Amniotic epithelial cell (primary cell): ENCODE data around the gene NPEPPS.
"Not testable (repeated sequence)": the region's sequence is repeated elsewhere in the genome, so short reads cannot be mapped to it uniquely, and the experiment has no call there.

Experiments used
- DNase-seq: peaks from one replicate; pipeline ENCODE4 v3.0.0-alpha.2; 2010; ENCODE audit warnings: low read depth

NPEPPS gene

GRCh38 chr17:47561698-47562405 lies 30.9 kb downstream of the NPEPPS start:
- not testable (repeated sequence) for DNase-seq

GRCh38 chr17:47562406-47562705 lies 31.4 kb downstream of the NPEPPS start:
- DNase-seq: not testable (repeated sequence)

GRCh38 chr17:47567261-47567660 lies 36.4 kb downstream of the NPEPPS start:
- DNase-seq: peak; percentile 38

- not testable (repeated sequence) for DNase-seq
These were observed 41.7 kb downstream of the NPEPPS start for GRCh38 chr17:47572561-47572960.

GRCh38 chr17:47582416-47582815 lies 51.5 kb downstream of the NPEPPS start:
- DNase-seq: not testable (repeated sequence)

DNA sequence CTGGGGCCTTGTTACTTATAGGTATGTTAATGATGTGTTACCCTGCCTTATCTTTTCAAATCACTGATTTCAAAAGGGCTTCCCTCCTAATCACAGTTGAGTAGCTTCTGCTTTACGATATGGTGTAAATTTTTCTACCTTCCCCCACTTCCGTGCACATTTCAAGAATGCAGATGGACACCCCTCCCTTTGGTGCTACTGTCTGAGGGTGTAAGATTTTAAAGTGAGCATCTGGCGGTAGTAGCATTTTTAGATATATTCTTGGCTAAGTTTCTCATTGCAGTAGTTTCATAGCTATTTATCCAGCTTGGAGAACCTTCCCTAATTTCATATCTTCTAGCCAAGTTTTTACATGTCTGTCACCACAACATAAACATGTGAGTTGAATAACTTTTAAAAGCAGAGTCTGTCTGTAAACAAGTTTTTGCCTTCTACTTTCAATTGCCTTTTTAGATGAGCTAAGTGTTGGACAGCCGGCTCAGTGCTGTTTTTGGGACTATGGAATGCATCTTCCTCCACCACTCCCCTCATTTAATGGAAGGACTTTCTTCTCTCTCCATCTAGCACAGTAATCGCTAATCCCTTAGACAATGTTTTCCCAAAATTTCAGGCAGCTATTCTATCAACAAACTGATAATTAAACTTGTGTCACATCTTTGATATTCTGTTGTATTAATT lies 55.6 kb downstream of the NPEPPS start:
- not testable (repeated sequence) for DNase-seq

DNA sequence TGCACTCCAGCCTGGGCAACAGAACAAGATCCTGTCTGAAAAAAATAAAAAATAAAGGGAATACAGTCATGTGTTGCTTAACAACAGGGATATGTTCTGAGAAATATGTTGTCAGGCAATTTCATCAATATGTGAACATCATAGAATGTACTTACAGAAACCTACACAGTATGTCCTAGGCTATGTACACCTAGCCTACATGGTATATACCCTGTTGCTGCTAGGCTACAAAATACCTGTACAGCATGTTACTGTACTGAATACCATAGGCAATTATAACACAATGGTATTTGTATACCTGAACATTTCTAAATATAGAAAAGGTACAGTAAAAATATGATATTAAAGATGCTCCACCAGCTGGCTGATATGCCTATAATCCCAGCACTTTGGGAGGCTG lies 62.6 kb downstream of the NPEPPS start:
- not testable (repeated sequence) for DNase-seq

- DNase-seq: no peak
These were observed 73.1 kb downstream of the NPEPPS start for GRCh38 chr17:47603830-47604597.

DNA sequence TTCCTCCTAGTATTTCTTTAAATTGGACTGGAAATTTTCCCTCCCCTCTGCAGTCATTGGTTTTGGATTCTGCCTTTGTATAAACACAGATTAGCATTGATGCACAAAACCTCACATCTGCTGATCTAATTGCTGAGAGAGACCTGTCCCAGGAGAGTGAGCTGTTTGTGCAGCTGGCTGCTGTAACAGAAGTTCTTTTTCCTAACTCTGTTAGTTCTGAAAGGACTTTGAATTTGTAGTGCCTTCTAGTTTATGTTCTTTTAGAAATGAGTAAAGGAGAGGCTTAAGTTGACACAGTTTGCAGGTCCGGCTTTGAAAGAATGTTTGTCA lies 73.7 kb downstream of the NPEPPS start:
- DNase-seq: peak; percentile 32

DNA sequence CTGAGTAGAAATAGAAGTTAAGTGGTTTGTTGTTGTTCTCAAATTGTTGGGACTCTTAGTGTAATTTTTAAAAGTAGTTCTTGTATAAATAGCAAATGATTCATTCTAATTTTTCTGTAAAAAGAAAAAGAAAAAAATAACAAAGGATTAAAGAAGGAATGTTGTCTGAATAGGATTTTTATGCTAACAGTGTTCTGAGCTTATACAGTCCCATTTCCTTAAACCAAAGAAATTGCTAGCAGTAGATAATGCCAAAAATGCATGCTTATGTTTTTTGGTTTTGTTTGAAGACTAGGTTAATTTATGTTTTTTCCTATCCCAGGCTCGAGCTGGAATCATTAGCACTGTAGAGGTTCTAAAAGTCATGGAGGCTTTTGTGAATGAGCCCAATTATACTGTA lies 74.1 kb downstream of the NPEPPS start:
- peak; percentile 24 for DNase-seq

DNA sequence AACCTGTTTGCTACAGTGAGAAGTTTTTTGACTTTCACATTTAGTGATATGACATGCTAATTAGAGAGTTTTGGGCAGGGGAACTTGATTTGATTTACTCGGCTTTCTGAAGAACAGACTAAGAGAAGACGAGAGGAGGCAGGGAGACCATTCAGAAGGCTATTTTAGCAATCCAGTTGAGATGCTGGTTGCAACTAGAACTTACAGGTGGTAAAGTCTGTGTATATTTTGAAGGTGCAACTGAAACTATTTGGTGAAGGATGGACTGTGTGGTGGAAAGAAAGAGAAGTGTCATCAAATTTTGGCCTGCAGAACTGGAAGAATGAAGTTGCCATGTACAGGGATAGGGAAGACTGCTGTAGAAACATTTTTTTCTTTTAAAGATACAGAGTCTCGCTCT lies 76.6 kb downstream of the NPEPPS start:
- no peak for DNase-seq

DNA sequence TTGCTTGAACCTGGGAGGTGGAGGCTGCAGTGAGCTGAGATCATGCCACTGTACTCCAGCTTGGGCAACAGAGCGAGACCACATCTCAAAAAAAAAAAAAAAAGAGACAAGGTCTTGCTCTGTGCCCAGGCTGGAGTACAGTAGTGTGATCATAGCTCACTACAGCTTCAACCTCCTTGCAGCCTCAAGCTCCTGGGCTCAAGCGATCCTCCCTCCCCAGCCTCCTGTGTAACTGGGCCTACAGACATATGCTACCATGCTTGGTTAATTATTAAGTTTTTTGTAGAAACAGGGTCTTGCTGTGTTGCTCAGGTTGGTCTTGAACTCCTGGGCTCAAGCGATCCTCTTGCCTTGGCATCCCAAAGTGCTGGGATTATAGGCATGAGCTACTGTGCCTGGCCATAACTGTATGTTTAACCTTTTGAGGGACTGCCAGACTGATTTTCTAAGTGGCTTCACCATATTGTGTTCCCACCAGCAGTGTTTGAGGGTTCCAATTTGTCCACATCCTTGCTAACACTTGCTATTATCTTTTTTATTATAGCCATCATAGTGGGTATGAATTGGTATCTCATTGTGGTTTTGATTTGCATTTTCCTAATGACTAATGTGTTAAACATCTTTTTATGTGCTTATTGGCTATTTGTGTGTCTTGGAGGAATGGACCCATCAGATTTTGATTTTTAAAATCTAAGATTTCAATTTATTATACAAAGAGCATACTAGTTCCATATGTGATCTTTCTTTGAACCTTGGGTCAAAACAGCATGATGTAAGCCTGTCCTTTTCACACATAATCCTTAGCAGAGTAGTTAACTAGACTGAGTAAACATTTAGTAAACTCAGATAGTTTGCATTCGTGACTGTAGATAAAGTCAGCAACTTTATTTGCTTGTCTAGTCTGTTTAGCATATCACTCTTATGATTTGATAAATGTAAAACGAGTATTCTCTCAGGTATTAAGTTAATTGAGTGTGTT lies 80.8 kb downstream of the NPEPPS start:
- no peak for DNase-seq

- DNase-seq: peak; percentile 41
These were observed 85.0 kb downstream of the NPEPPS start for GRCh38 chr17:47615766-47616424.

DNA sequence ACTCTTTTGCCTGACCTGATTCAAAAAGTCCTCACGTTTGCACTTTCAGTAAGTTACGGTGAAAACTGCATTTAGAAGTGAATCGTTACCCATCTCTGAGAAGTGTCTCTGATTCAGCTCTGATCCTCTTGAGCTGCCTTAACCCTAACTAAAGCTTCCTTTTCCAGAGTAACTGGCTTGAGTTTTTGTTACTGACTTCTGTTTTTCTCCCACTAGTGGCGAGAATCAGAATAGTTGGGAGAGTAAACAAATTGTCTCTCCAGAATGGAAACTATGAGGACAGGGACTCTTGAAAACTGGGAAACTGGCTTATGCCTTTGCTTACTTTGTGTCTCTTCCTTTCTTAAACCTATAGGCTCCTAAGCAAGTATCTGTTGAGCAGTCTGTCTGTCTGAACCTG lies 87.5 kb downstream of the NPEPPS start:
- peak; percentile 24 for DNase-seq

- DNase-seq: no peak
These were observed 89.8 kb downstream of the NPEPPS start for GRCh38 chr17:47620503-47621245.

- DNase-seq: peak; percentile 94
These were observed 90.6 kb downstream of the NPEPPS start for GRCh38 chr17:47621293-47622179.

DNA sequence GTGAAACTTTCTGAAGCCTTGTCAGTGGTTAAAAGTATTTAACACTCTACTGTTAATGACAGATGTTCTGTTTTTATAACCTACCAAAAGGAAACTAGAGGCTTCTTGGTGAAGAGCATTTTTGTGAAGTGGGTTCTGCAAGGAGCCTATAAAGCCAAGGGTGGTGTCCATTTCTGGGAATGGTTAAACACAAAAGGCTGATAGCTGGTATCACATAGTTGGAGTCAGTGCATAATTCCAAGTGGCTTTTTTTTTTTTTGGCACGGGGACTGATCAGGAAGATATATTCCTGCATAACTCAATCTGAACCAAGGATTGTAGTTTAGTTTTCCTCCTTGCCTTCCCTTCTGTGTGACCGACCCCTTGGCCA lies 91.3 kb downstream of the NPEPPS start:
- no peak for DNase-seq

GRCh38 chr17:47624727-47625068 lies 93.8 kb downstream of the NPEPPS start:
- no peak for DNase-seq

DNA sequence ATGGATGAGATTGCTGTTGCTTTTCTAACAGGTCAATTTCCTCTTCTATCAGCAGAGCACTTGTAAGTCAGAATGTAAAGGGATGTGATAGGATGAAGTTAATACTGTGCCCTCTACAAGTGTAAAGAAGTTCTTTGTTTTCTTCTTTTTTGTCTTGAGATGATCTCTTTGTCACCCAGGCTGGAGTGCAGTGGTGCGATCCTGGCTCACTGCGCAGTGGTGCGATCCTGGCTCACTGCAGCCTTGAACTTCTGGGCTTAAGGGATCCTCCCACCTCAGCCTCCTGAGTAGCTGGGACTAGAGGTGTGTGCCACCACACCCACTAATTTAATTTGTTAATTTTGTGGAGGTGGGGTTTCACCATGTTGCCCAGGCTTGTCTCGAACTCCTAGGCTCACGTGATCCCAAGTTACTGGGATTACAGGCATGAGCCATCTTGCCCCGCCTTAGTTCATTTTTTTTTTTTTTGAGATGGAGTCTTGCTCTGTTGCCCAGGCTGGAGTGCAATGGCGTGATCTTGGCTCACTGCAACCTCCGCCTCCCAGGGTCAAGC lies 97.2 kb downstream of the NPEPPS start:
- DNase-seq: no peak

DNA sequence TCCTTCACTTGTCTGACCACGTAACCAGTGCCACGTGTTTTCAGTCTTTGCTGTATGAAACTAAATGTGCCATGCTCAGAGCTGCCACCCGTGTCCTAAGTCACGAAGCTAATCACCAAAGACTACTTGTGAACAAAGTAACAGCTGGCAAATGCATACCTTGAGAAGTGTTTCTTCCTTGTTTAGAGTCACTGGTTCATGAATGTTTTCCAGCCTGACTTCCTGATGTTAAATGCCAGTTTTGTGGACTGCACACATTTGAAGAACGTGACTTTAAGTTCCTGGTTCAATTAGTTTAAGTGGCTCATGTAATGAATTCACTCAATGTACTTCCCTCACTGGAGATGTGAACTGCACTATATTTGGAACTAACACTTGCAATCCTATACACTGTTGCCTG lies 98.9 kb downstream of the NPEPPS start:
- no peak for DNase-seq
